ENCODE data around the gene KHDRBS2.

The KHDRBS2 gene

GRCh38 chr6:62288974-62289373, 2.9 kb upstream of the KHDRBS2 start:
- no peak overlapping the region for H3K4me3 ChIP-seq (ENCODE audit: low read depth, low read length)
- no peak for TF ChIP-seq CTCF (IDR thresholded peaks at IDR 0.05; ENCODE audit: borderline replicate concordance, insufficient read depth, low read depth, low read length)

- H3K4me3 ChIP-seq (ENCODE audit: low read depth, low read length), result no peak overlapping the region
- TF ChIP-seq CTCF (IDR thresholded peaks at IDR 0.05; ENCODE audit: borderline replicate concordance, insufficient read depth, low read depth, low read length), result no peak
These were observed 2.5 kb upstream of the KHDRBS2 start for GRCh38 chr6:62288562-62288961.

GRCh38 chr6:62286470-62286843, 432 bp upstream of the KHDRBS2 start:
- no peak overlapping the region for H3K4me3 ChIP-seq (ENCODE audit: low read depth, low read length)
- TF ChIP-seq CTCF (IDR thresholded peaks at IDR 0.05; ENCODE audit: borderline replicate concordance, insufficient read depth, low read depth, low read length), result no peak

GRCh38 chr6:62284725-62285124, 1.3 kb downstream of the KHDRBS2 start:
- TF ChIP-seq CTCF (IDR thresholded peaks at IDR 0.05; ENCODE audit: borderline replicate concordance, insufficient read depth, low read depth, low read length), result no peak
- H3K4me3 ChIP-seq (ENCODE audit: low read depth, low read length), result no peak overlapping the region

GRCh38 chr6:62283796-62284411, 2.1 kb downstream of the KHDRBS2 start:
- no peak overlapping the region for H3K4me3 ChIP-seq (ENCODE audit: low read depth, low read length)
- TF ChIP-seq CTCF (IDR thresholded peaks at IDR 0.05; ENCODE audit: borderline replicate concordance, insufficient read depth, low read depth, low read length), result peak; percentile 26; the same call in 1 of the 2 replicates

- H3K4me3 ChIP-seq (ENCODE audit: low read depth, low read length), result no peak overlapping the region
- TF ChIP-seq CTCF (IDR thresholded peaks at IDR 0.05; ENCODE audit: borderline replicate concordance, insufficient read depth, low read depth, low read length), result no peak
These were observed 2.7 kb downstream of the KHDRBS2 start for GRCh38 chr6:62283365-62283764.

GRCh38 chr6:62280099-62280498, 5.9 kb downstream of the KHDRBS2 start:
- no peak for TF ChIP-seq CTCF (IDR thresholded peaks at IDR 0.05; ENCODE audit: borderline replicate concordance, insufficient read depth, low read depth, low read length)
- H3K4me3 ChIP-seq (ENCODE audit: low read depth, low read length), result no peak overlapping the region

Measured in GM12875 (cell line).